SKM-1 (cell line): ENCODE data around the gene YWHAE.
"Not testable (repeated sequence)": the region's sequence is repeated elsewhere in the genome, so short reads cannot be mapped to it uniquely, and the experiment has no call there.

Experiments used
- DNase-seq: peaks from one replicate; lab custom pipeline; 2025; ENCODE audit not compliant: unreplicated experiment; lab: John Stamatoyannopoulos, UW

The YWHAE gene

GRCh38 chr17:1399679-1400512 lies at the start of gene YWHAE:
Gene YWHAE (minus strand): TSS chr17:1400222. CDS start chr17:1400110, 112 bp downstream.
- DNase-seq, result peak; percentile 42

GRCh38 chr17:1449412-1449967 lies 49.5 kb upstream of the YWHAE start:
- DNase-seq, result no peak

- DNase-seq, result no peak
These were observed 47.0 kb upstream of the YWHAE start for GRCh38 chr17:1447052-1447451.

- no peak for DNase-seq
These were observed 46.2 kb upstream of the YWHAE start for GRCh38 chr17:1446201-1446600.

- not testable (repeated sequence) for DNase-seq
These were observed 45.7 kb upstream of the YWHAE start for GRCh38 chr17:1445695-1446094.

GRCh38 chr17:1442721-1443120 lies 42.7 kb upstream of the YWHAE start:
- not testable (repeated sequence) for DNase-seq

GRCh38 chr17:1442187-1442586 lies 42.2 kb upstream of the YWHAE start:
- DNase-seq, result no peak

GRCh38 chr17:1440921-1441320 lies 40.9 kb upstream of the YWHAE start:
- DNase-seq, result no peak

- DNase-seq, result no peak
These were observed 38.6 kb upstream of the YWHAE start for GRCh38 chr17:1438593-1439083.

GRCh38 chr17:1435326-1435725 lies 35.3 kb upstream of the YWHAE start:
- no peak for DNase-seq

- DNase-seq, result no peak
These were observed 34.1 kb upstream of the YWHAE start for GRCh38 chr17:1434150-1434549.

- DNase-seq, result no peak
These were observed 31.6 kb upstream of the YWHAE start for GRCh38 chr17:1431631-1432104.

GRCh38 chr17:1423456-1424135 lies 23.6 kb upstream of the YWHAE start:
- no peak for DNase-seq

- DNase-seq, result no peak
These were observed 22.9 kb upstream of the YWHAE start for GRCh38 chr17:1422885-1423284.

GRCh38 chr17:1421470-1421869 lies 21.4 kb upstream of the YWHAE start:
- no peak for DNase-seq

- DNase-seq, result no peak
These were observed 21.0 kb upstream of the YWHAE start for GRCh38 chr17:1420981-1421380.

- no peak for DNase-seq
These were observed 20.1 kb upstream of the YWHAE start for GRCh38 chr17:1420163-1420562.

- not testable (repeated sequence) for DNase-seq
These were observed 18.5 kb upstream of the YWHAE start for GRCh38 chr17:1418476-1418875.

- DNase-seq, result no peak
These were observed 16.4 kb upstream of the YWHAE start for GRCh38 chr17:1416414-1416813.

- no peak for DNase-seq
These were observed 14.6 kb upstream of the YWHAE start for GRCh38 chr17:1414634-1415033.

- DNase-seq, result no peak
These were observed 14.1 kb upstream of the YWHAE start for GRCh38 chr17:1414001-1414574.
